Hematopoietic multipotent progenitor cell (in vitro differentiated cells): ENCODE data around the gene DNAL4. TPM values are rescaled to one million over a fixed set of nuclear protein-coding genes. Genes with fewer than 3 reads are reported as not detected.
"Not testable (repeated sequence)": the region's sequence is repeated elsewhere in the genome, so short reads cannot be mapped to it uniquely, and the experiment has no call there.

ENCODE experiments used
- DNase-seq, 3 donors: peaks; one replicate each; pipeline ENCODE4 v3.0.0-alpha.2; 2011 to 2015; ENCODE audit warnings: low read depth in 2 of 3, low spot score in 2 of 3
- total RNA-seq: library from RNA; depleted of rRNA; stranded (reverse); fragments of >200 nt; gene quantifications from one replicate; pipeline ENCODE4 v1.2.3, GENCODE V29; 2012

The DNAL4 gene
- total RNA-seq, 1 donor: 14.8 TPM

DNA sequence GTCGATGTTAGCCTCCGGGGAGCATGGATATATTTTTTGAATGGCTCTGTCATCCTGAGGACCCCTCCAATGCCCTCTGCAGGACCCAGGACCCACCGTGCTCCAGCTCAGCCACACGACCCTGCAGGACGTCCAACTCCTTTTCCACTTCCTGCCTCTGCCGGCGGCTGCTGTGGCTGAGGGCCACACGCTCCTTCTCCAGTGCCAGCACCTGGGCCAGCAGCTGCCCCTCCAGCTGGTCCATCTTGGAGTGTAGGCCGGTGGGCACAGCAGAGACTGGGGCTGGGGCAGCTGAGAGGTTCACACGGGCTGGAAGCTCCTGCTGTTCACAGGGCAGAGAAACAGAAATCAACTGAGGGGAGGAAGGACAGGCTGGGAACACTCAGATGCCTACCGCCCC is 34.2 kb upstream of the DNAL4 start:
- DNase-seq: no peak

- DNase-seq: no peak
Observed at GRCh38 chr22:38827510-38827909, 33.6 kb upstream of the DNAL4 start.

DNA sequence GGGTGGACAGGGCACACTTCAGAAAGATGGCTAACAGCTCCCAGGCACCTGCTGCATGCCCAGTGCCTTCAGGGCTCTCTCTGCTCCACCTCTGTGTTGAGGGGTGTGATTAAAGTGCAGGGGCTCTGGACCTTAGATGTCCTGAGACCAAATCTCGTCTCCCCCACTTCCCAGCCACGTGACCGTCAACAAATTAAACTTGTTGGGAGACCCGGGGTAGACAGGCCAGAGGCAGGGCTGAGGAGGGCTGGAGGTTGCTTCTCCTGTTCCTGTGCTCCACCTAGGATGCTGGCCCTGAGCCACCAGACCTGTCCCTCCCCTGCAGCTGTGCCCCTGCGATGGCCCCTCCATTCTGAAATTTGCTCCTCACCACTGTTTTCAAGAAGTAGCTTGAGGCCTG is 32.9 kb upstream of the DNAL4 start:
- no peak for DNase-seq

DNA sequence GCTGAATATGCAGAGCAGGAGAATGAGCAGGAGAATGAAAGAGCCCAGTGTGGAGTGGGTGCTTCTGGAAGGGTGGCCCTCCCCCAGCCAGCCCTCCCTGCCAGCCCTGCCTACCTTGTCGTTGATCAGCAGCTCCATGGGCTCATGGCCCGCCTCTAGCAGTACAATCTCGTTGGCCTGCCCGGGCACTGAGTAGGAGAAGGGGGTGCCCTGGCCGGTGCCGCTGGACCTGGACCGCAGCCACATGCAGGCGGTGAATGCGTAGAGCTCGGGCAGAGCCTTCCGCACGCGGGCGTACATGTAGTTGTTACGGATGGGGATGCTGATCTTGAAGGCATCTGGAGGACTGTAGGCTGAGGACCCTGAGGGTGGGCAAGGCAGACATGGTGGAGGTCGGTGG is 32.4 kb upstream of the DNAL4 start:
- DNase-seq: no peak

- DNase-seq: peak in 2 of 3 donors; percentile 83 to 95
Observed at GRCh38 chr22:38824585-38824984, 30.6 kb upstream of the DNAL4 start.

- no peak for DNase-seq
Observed at GRCh38 chr22:38823637-38824036, 29.7 kb upstream of the DNAL4 start.

DNA sequence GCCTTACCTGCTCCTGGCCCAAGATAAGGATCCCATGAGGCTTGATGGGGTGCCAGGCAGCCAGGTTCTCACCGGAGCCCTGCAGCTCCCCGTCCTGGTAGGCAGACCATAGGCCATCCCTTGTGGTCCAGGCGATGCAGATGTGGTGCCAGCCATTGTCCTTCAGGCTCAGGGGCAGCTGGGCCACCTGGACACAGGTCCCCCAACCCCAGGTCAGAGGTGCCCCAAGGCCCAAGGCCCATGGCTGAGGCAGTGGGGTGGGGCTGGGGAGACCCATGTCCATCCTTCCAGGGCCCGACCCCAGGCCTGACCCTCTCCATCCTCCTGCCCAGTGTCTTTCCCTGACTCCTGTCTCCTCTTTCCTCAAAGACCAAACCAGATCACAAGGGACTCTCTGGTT is 29.1 kb upstream of the DNAL4 start:
- no peak for DNase-seq

GRCh38 chr22:38820020-38820419 is 26.1 kb upstream of the DNAL4 start:
- DNase-seq: no peak

DNA sequence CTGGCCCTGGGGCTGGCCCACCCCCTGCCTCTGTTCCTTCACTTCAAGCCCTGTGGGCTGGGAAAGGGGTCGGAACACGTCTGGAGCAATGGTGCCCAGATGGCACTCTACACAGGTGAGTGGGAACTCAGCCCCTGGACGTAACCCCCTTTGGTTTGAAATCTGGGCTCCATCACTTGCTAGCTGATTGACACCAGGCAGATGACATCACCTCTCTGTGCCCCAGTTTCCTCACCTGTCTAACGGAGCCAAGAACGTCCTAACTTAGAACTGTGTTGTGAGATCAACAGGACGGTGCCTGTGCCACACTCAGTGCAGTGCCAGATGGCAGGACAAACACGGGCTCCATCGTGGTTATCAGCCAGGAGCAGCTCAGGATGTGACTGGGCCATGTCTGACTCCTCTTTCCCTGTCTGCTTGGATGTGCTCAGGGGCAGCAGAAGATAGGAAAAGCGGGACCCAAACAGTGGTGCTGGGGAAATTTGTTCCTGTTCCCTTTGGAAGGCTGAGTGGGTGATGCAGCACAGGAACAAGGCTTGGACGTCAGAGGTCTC is 25.5 kb upstream of the DNAL4 start:
- no peak for DNase-seq

GRCh38 chr22:38817196-38817595 is 23.3 kb upstream of the DNAL4 start:
- no peak for DNase-seq

- DNase-seq: no peak
Observed at GRCh38 chr22:38815842-38816241, 21.9 kb upstream of the DNAL4 start.

- no peak for DNase-seq
Observed at GRCh38 chr22:38811241-38811640, 17.3 kb upstream of the DNAL4 start.

DNA sequence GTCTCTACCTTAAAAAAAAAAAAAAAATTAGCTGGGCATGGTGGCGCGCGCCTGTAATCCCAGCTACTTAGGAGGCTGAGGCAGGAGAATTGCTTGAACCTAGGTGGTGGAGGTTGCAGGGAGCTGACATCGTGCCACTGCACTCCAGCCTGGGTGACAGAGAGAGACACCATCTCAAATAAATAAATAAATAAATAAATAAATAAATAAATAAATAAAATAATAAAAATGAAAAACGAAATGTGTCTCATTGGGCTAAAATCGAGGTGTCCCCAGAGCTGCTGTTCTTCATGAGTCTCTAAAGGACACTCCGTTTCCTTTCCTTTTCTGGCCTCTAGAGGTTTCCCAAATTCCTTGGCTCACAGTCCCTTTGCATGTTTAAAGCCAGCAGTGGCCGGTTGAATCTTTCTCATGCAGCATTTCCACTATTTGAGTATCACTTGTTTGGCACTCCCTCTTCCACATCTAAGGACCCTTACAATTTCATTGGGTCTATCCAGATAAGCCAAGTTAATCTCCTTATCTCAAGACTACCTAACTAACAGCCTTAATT is 11.2 kb upstream of the DNAL4 start:
- not testable (repeated sequence) for DNase-seq

DNA sequence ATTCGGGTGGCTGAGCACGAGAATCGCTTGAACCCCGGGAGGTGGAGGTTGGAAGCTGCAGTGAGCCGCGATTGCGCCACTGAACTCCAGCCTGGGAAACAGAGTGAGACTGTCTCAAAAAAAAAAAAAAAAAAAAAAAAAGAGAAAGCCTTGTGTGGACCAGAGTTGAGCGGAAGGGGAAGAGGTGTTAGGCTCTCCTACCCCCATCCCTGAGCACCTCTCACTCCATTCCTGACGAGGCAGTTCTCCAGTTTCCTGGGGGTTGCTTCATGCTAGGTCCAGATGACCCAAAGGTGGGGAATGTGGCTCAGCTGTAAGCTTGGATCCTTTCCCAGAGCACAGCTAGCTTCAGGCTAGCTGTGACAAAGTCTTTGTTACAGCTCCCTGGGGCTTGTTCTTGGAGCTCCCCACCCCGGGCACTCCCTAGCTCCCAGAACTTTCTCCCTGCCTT is 8.8 kb upstream of the DNAL4 start:
- no peak for DNase-seq

DNA sequence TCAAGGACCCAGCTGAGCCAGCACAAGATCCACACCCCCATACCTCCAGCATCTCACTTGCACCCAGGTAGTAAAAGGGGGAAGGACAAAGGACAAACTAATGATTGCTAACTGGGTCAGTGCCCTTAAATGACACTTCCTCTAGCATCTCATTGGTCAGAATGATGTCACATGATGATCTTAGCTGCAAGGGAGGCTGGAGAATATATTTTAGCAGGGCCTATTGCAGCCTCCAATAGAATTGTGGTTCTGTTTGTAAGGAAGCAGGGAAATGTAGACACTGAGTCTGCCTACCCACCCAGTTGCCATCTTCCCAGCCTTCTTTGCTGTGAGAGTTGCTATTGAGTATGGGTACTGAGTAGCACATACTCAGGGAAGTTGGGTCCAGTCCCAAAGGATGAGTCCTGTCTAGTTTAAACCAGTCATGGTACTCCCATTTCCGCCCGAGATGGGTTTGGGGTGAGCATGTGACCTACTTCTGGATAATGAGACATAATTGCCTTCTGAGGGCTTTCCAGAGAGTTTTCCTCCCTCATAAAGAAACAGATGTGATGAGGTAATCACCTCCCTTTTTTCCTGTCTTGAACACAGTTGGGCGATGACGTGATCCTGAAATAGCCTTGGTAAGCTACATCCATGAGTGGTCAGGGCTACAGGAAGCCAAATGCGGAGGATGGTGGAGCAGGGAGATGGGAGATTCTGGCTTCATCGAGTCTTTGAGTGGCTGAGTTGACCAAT is 5.5 kb upstream of the DNAL4 start:
- no peak for DNase-seq

- no peak for DNase-seq
Observed at GRCh38 chr22:38798496-38798895, 4.6 kb upstream of the DNAL4 start.

- no peak for DNase-seq
Observed at GRCh38 chr22:38796262-38796957, 2.5 kb upstream of the DNAL4 start.

GRCh38 chr22:38795569-38795968 is 1.6 kb upstream of the DNAL4 start:
- no peak for DNase-seq

- DNase-seq: no peak
Observed at GRCh38 chr22:38793317-38793716, 626 bp downstream of the DNAL4 start.

DNA sequence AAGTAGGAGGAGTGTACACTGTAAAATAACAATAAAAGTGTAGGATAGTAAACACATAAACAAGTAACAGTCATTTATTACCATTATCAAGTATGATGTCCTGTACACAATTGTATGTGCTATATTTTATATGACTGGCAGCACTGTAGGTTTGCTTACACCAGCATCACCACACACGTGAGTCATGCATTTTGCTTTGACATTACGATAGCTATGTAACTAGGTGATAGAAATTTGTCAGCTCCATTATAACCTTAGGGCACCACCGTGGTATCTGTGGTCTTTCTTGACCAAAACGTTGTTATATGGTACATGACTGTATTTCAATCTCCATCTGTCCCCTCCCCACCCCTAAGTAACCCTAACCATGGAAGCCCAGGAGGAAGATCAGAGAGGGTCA is 1.1 kb downstream of the DNAL4 start:
- DNase-seq: no peak

- no peak for DNase-seq
Observed at GRCh38 chr22:38789606-38790005, 4.3 kb downstream of the DNAL4 start.

DNA sequence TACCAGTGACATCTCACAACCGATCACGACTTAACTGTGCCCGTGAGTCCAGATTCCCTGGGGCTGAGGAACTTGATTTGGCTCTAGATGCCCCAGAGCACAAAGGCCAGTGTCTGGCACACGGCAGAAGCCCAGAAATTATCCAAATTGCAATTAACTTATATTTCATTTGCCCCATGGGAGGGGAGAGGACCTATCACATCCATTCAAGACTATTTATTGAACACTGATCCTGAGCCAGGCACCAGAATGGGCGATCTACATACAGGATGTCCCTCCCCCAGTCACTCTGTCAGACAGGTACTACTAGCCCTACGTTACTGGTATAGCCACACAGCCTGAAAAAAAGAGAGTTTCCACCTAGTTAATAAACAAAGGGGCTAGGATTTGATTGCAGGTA is 5.1 kb downstream of the DNAL4 start:
- DNase-seq: no peak
